ENCODE data around the gene SEMA3B. TPM values are rescaled to one million over a fixed set of nuclear protein-coding genes. Genes with fewer than 3 reads are reported as not detected.
A peak's percentile ranks its signal among the peaks of the same experiment; 100 is the strongest.

SEMA3B gene
- total RNA-seq, 5 donors from 2014 or later (not counting 1 experiment from before 2014, with no cell fraction given), result 0.33 to 2.5 (median 1.5) TPM

DNA sequence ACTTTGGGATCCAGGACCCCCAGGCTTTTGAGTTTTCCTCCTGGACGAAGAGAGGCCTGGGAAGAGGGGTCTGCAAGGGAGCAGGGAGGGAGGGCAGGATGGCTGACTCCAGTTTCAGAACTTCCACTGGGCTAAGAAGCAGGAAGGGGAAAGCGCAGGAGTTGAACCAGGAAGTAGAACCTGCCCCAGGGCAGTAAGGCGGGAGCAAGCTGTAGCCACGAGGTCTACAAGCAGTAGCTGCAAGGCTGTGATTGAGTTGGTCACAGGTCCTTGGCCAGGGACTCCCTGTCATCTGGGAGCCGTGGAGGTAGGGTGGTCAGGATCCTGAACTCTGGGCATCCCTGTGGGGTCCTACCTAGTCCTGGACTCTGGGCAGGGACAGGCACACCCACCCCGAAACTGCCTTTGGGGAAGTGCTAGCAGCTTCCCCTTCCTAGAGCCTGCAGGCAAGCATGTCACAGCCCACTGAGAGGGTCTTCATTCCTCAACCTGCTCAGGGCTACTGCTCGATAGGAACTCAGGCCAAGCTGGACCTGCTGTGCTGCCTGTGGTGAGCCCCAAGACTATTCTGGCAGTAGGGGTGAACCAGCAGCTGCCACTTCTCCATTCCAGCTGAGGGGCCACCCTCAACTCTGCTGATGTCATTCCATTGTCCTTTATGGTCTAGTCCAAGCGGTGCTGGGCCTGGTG, 38.7 kb upstream of the SEMA3B start:
- Histone ChIP-seq H3K27ac (ENCODE audit: low read length) (no peak overlapping the region), H3K4me1 (ENCODE audit: control insufficient read depth in 1 of 2, extremely low read depth in 1 of 2, insufficient read depth in 2 of 2, low read length in 2 of 2) (peaks cover 2 to 40% of the 10 kb centered on the region in 2 experiments), H3K27me3 (replicated peaks in 1 of 2; ENCODE audit: control insufficient read depth in 2 of 2, extremely low read depth in 1 of 2, insufficient read depth in 2 of 2, low read length in 1 of 2) (peaks cover 0 to 6% of the 10 kb centered on the region in 2 experiments), H3K36me3 (ENCODE audit: control insufficient read depth in 2 of 2, extremely low read depth in 1 of 2, insufficient read depth in 1 of 2, low read length in 1 of 2) (no peaks in the 10 kb centered on the region), H3K4me3 (ENCODE audit: control insufficient read depth in 1 of 2, extremely low read depth in 1 of 2, low read length in 1 of 2) (no peak overlapping the region), H3K9me3 (no peaks in the 10 kb centered on the region)
- Mint-ChIP-seq H3K4me1 (peaks cover 21 to 34% (median 32%) of the 10 kb centered on the region in 3 donors), H3K36me3 (no peaks in the 10 kb centered on the region), H3K27ac (no peak overlapping the region), H3K27me3 (no peaks in the 10 kb centered on the region), H3K4me3 (no peak overlapping the region), H3K9me3 (no peaks in the 10 kb centered on the region)
- DNase-seq, result no peak
- no peak for ATAC-seq (replicated peaks in 1 of 4)
- POLR2A ChIA-PET, result no interaction called here
- 84% methylated on average over 7 of the region's 8 CpGs for WGBS (ENCODE audit: insufficient coverage)
- CTCF ChIA-PET, result interaction anchor here in 1 of 2 donors (1.3 to 1.7 kb wide), 2 partner anchors 13 to 16 kb away, joined by 4 to 5 read pairs; no protein-coding TSS in a partner anchor

DNA sequence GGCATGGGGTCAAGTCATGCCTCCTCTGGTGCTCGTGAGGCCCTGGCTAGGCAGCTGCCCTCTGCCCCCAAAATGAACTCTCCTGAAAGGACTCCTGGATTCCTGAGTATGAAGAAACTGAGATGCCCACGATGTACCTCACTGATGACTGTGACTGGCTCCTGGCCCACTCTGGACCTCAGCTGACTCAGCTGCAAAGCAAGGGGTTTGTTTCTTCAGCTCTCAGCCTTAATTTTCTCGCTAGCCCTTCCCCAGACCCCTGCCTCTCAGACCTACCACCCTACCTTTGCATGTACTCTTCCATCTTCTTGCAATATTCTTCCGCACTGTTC, 38.2 kb upstream of the SEMA3B start:
- H3K9me3 ChIP-seq, result no peaks in the 10 kb centered on the region
- H3K4me3 Mint-ChIP-seq, result no peak overlapping the region
- POLR2A ChIA-PET, result no interaction called here
- H3K36me3 ChIP-seq (ENCODE audit: control insufficient read depth in 2 of 2, extremely low read depth in 1 of 2, insufficient read depth in 1 of 2, low read length in 1 of 2), result no peaks in the 10 kb centered on the region
- H3K27ac Mint-ChIP-seq, result no peak overlapping the region
- H3K4me3 ChIP-seq (ENCODE audit: control insufficient read depth in 1 of 2, extremely low read depth in 1 of 2, low read length in 1 of 2), result no peak overlapping the region
- no peak for ATAC-seq (replicated peaks in 1 of 4)
- no peak overlapping the region for H3K27ac ChIP-seq (ENCODE audit: low read length)
- H3K36me3 Mint-ChIP-seq, result no peaks in the 10 kb centered on the region
- 90% methylated on average over 4 of the region's 4 CpGs for WGBS (ENCODE audit: insufficient coverage)
- H3K9me3 Mint-ChIP-seq, result no peaks in the 10 kb centered on the region
- H3K4me1 Mint-ChIP-seq, result peaks cover 25 to 38% (median 33%) of the 10 kb centered on the region in 3 donors
- DNase-seq, result no peak
- peaks cover 2 to 42% of the 10 kb centered on the region in 2 experiments for H3K4me1 ChIP-seq (ENCODE audit: control insufficient read depth in 1 of 2, extremely low read depth in 1 of 2, insufficient read depth in 2 of 2, low read length in 2 of 2)
- peaks cover 0 to 4% of the 10 kb centered on the region in 2 experiments for H3K27me3 ChIP-seq (replicated peaks in 1 of 2; ENCODE audit: control insufficient read depth in 2 of 2, extremely low read depth in 1 of 2, insufficient read depth in 2 of 2, low read length in 1 of 2)
- CTCF ChIA-PET, result interaction anchor here in 1 of 2 donors (1.7 kb wide), 1 partner anchor 16 kb away, joined by 4 read pairs; no protein-coding TSS in a partner anchor
- no peaks in the 10 kb centered on the region for H3K27me3 Mint-ChIP-seq

DNA sequence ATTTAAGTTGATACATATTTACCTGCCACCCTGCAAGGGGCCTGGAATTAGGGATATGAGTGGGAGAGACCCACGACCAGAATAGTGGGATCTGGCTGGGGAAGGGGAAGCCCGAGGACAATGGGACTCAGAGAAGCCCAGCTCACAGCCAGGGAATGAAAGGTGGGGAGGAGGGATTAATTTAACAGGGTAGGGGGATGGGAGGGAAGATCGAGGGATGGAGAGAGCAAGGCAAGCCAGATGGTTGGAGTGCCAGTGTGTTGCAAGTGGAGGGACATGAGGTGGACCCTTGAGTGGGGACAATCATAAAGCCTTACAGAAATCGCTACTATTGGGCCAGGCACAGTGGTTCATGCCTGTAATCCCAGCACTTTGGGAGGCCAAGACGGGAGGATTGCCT, 37.4 kb upstream of the SEMA3B start:
- ATAC-seq (replicated peaks in 1 of 4) (no peak), DNase-seq (no peak)
- Histone ChIP-seq H3K27ac (ENCODE audit: low read length) (no peak overlapping the region), H3K27me3 (replicated peaks in 1 of 2; ENCODE audit: control insufficient read depth in 2 of 2, extremely low read depth in 1 of 2, insufficient read depth in 2 of 2, low read length in 1 of 2) (no peaks in the 10 kb centered on the region), H3K36me3 (ENCODE audit: control insufficient read depth in 2 of 2, extremely low read depth in 1 of 2, insufficient read depth in 1 of 2, low read length in 1 of 2) (no peaks in the 10 kb centered on the region), H3K9me3 (no peaks in the 10 kb centered on the region), H3K4me1 (ENCODE audit: control insufficient read depth in 1 of 2, extremely low read depth in 1 of 2, insufficient read depth in 2 of 2, low read length in 2 of 2) (peaks cover 2 to 36% of the 10 kb centered on the region in 2 experiments), H3K4me3 (ENCODE audit: control insufficient read depth in 1 of 2, extremely low read depth in 1 of 2, low read length in 1 of 2) (no peak overlapping the region)
- ChIA-PET POLR2A (no interaction called here), CTCF (interaction anchor here in 1 of 2 donors (0.6 to 1.7 kb wide), 2 partner anchors 15 to 1311 kb away, joined by 4 to 6 read pairs; no protein-coding TSS in a partner anchor)
- Mint-ChIP-seq H3K4me1 (peaks cover 20 to 36% (median 29%) of the 10 kb centered on the region in 3 donors), H3K27ac (no peak overlapping the region), H3K27me3 (no peaks in the 10 kb centered on the region), H3K4me3 (no peak overlapping the region), H3K9me3 (no peaks in the 10 kb centered on the region), H3K36me3 (no peaks in the 10 kb centered on the region)
- 94% methylated on average over 4 of the region's 5 CpGs for WGBS (ENCODE audit: insufficient coverage)

DNA sequence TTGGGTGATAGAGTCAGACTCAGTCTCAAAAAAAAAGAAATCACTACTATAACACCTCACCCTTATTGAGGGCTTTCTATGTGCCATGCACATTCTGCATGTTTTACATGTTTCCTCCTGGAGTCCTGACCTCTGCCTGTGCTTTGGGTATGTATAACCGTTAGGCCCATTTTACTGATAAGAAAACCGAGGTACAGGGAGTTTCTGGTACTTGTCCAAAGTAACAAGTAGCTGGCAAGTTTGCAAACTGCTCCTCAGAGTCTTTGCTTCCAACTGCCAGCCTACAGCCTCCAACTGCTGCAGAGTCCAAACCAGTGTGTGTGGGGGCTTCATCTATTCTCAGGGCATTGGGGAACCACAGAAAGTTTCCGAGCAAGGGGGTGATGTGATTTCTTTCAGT, 36.6 kb upstream of the SEMA3B start:
- peaks cover 2 to 33% of the 10 kb centered on the region in 2 experiments for H3K4me1 ChIP-seq (ENCODE audit: control insufficient read depth in 1 of 2, extremely low read depth in 1 of 2, insufficient read depth in 2 of 2, low read length in 2 of 2)
- CTCF ChIA-PET, result interaction anchor here in 1 of 2 donors (0.6 kb wide), 1 partner anchor 1311 kb away, joined by 6 read pairs; no protein-coding TSS in a partner anchor
- H3K9me3 Mint-ChIP-seq, result no peaks in the 10 kb centered on the region
- no peak overlapping the region for H3K4me3 Mint-ChIP-seq
- H3K4me3 ChIP-seq (ENCODE audit: control insufficient read depth in 1 of 2, extremely low read depth in 1 of 2, low read length in 1 of 2), result no peak overlapping the region
- POLR2A ChIA-PET, result no interaction called here
- no peaks in the 10 kb centered on the region for H3K36me3 Mint-ChIP-seq
- no peaks in the 10 kb centered on the region for H3K9me3 ChIP-seq
- no peaks in the 10 kb centered on the region for H3K27me3 ChIP-seq (replicated peaks in 1 of 2; ENCODE audit: control insufficient read depth in 2 of 2, extremely low read depth in 1 of 2, insufficient read depth in 2 of 2, low read length in 1 of 2)
- no peaks in the 10 kb centered on the region for H3K36me3 ChIP-seq (ENCODE audit: control insufficient read depth in 2 of 2, extremely low read depth in 1 of 2, insufficient read depth in 1 of 2, low read length in 1 of 2)
- WGBS (ENCODE audit: insufficient coverage), result 77% methylated on average over 1 of the region's 3 CpGs
- DNase-seq (no peak), ATAC-seq (replicated peaks in 1 of 4) (no peak)
- H3K27ac Mint-ChIP-seq, result peak overlapping the region in 1 of 2 donors; percentile 27
- H3K27me3 Mint-ChIP-seq, result no peaks in the 10 kb centered on the region
- no peak overlapping the region for H3K27ac ChIP-seq (ENCODE audit: low read length)
- H3K4me1 Mint-ChIP-seq, result peaks cover 16 to 36% (median 25%) of the 10 kb centered on the region in 3 donors

DNA sequence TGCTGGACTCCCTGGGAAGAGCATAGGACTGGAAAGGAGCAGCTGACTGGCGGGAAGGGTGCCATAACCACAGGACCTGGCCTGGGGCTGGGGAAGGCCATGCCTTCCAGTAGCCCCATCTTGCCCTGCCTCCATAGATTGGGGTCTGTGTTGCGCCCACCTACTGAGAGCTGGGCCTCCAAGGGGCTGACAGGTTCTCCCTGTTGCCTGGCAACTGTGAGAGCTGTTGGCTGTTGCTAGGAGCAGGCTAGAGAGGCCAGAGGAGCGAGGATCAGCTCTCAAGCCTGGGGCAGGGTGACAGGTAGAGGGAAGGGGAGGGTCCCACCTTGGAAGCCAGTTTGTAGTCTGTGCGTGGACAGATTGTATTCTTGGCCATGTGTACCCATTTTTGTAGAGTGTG, 35.8 kb upstream of the SEMA3B start:
- Mint-ChIP-seq H3K27me3 (no peaks in the 10 kb centered on the region), H3K9me3 (no peaks in the 10 kb centered on the region), H3K4me3 (peak overlapping the region in 1 of 3 donors; percentile 37), H3K4me1 (peaks cover 15 to 36% (median 21%) of the 10 kb centered on the region in 3 donors), H3K27ac (no peak overlapping the region), H3K36me3 (no peaks in the 10 kb centered on the region)
- POLR2A ChIA-PET, result interaction anchor here (0.6 kb wide), 2 partner anchors 104 to 124 kb away, joined by 6 to 7 read pairs; no protein-coding TSS in a partner anchor
- no peaks in the 10 kb centered on the region for H3K9me3 ChIP-seq
- no peak for DNase-seq
- H3K36me3 ChIP-seq (ENCODE audit: control insufficient read depth in 2 of 2, extremely low read depth in 1 of 2, insufficient read depth in 1 of 2, low read length in 1 of 2), result peaks cover 0 to 2% of the 10 kb centered on the region in 2 donors
- H3K4me3 ChIP-seq (ENCODE audit: control insufficient read depth in 1 of 2, extremely low read depth in 1 of 2, low read length in 1 of 2), result no peak overlapping the region
- peaks cover 2 to 30% of the 10 kb centered on the region in 2 experiments for H3K4me1 ChIP-seq (ENCODE audit: control insufficient read depth in 1 of 2, extremely low read depth in 1 of 2, insufficient read depth in 2 of 2, low read length in 2 of 2)
- CTCF ChIA-PET, result interaction anchor here in 1 of 2 donors (0.7 kb wide), 1 partner anchor 14 kb away, joined by 4 read pairs; no protein-coding TSS in a partner anchor
- 91% methylated on average over 4 of the region's 4 CpGs for whole genome bisulfite sequencing (ENCODE audit: insufficient coverage)
- H3K27ac ChIP-seq (ENCODE audit: low read length), result no peak overlapping the region
- ATAC-seq (replicated peaks in 1 of 4), result no peak
- H3K27me3 ChIP-seq (replicated peaks in 1 of 2; ENCODE audit: control insufficient read depth in 2 of 2, extremely low read depth in 1 of 2, insufficient read depth in 2 of 2, low read length in 1 of 2), result no peaks in the 10 kb centered on the region

DNA sequence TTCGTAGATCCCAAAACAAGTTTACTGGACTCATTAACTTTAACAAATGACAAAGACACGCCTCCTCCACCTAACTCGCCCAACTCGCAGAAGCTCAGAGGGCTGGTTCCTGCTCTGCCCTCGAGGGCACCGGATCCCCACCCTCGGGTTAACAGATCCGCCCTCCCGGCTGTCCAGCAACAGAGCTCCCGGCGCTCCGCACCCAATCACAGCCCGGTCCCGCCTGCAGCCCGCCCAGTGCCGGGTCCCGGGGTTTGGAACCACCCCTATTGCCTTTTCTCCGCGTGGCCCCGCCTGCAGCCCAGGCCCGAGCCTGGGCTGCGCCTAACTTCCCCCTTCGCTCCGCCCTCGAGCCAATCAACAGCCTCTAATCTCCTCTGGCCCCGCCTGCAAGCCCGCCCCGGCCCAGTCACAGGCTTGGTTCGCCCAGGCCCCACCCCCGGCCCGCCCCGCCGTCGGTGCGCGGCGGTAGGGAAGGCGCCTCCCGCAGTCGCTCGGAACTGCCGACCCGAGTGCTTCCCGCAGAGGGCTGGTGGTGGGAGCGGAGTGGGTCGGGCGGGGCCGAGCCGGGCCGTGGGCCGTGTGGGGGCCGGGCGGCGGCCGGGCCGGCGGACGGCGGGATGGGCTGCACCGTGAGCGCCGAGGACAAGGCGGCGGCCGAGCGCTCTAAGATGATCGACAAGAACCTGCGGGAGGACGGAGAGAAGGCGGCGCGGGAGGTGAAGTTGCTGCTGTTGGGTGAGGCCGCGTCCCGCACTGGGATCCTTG, 33.0 kb upstream of the SEMA3B start, which contains the start of gene GNAI2:
GNAI2 (plus strand) TSS at position 489 of the 768 bp plus-strand sequence; CDS start at position 621, 132 bp downstream.
- H3K4me1 ChIP-seq (ENCODE audit: control insufficient read depth in 1 of 2, extremely low read depth in 1 of 2, insufficient read depth in 2 of 2, low read length in 2 of 2), result peaks cover 24 to 50% of the 10 kb centered on the region in 2 experiments
- Mint-ChIP-seq H3K4me3 (peak within 1 kb of the TSS; percentile 95 to 98 (median 97)), H3K27me3 (no peaks in the 10 kb centered on the region), H3K36me3 (peaks cover 10% of the 10 kb centered on the region), H3K27ac (peak within 1 kb of the TSS; percentile 95 to 96), H3K4me1 (peaks cover 34 to 54% (median 39%) of the 10 kb centered on the region in 3 donors), H3K9me3 (no peaks in the 10 kb centered on the region)
- ChIA-PET CTCF (interaction anchor here (0.5 to 1.5 kb wide), 11 partner anchors 8 to 1248 kb away, joined by 3 to 31 read pairs (median 4); partner anchors contain the start of genes HYAL3 (in 1 of the 2) and NAA80 (in 1 of the 2)), POLR2A (interaction anchor here (0.5 to 1.5 kb wide), 9 partner anchors 8 to 792 kb away, joined by 3 to 8 read pairs (median 4); partner anchors contain the start of genes HYAL3 (in 1 of the 2) and NAA80 (in 1 of the 2))
- ATAC-seq (replicated peaks in 1 of 4) (peak; percentile 85 to 90 (median 88)), DNase-seq (peak; percentile 96 to 100 (median 99))
- peak within 1 kb of the TSS; percentile 98 to 99 for H3K4me3 ChIP-seq (ENCODE audit: control insufficient read depth in 1 of 2, extremely low read depth in 1 of 2, low read length in 1 of 2)
- WGBS (ENCODE audit: insufficient coverage), result under 1% methylated on average over 64 of the region's 75 CpGs
- H3K27me3 ChIP-seq (replicated peaks in 1 of 2; ENCODE audit: control insufficient read depth in 2 of 2, extremely low read depth in 1 of 2, insufficient read depth in 2 of 2, low read length in 1 of 2), result no peaks in the 10 kb centered on the region
- H3K9me3 ChIP-seq, result no peaks in the 10 kb centered on the region
- peaks cover 7 to 24% of the 10 kb centered on the region in 2 donors for H3K36me3 ChIP-seq (ENCODE audit: control insufficient read depth in 2 of 2, extremely low read depth in 1 of 2, insufficient read depth in 1 of 2, low read length in 1 of 2)
- H3K27ac ChIP-seq (ENCODE audit: low read length), result peak within 1 kb of the TSS; percentile 82
